ENCODE data around the gene CD46. TPM values are rescaled to one million over a fixed set of nuclear protein-coding genes. Genes with fewer than 3 reads are reported as not detected.

Gene CD46
- total and polyA plus RNA-seq, 2 donors (not counting 1 experiment from before 2014, with no cell fraction given): 38.6 to 173 TPM

DNA sequence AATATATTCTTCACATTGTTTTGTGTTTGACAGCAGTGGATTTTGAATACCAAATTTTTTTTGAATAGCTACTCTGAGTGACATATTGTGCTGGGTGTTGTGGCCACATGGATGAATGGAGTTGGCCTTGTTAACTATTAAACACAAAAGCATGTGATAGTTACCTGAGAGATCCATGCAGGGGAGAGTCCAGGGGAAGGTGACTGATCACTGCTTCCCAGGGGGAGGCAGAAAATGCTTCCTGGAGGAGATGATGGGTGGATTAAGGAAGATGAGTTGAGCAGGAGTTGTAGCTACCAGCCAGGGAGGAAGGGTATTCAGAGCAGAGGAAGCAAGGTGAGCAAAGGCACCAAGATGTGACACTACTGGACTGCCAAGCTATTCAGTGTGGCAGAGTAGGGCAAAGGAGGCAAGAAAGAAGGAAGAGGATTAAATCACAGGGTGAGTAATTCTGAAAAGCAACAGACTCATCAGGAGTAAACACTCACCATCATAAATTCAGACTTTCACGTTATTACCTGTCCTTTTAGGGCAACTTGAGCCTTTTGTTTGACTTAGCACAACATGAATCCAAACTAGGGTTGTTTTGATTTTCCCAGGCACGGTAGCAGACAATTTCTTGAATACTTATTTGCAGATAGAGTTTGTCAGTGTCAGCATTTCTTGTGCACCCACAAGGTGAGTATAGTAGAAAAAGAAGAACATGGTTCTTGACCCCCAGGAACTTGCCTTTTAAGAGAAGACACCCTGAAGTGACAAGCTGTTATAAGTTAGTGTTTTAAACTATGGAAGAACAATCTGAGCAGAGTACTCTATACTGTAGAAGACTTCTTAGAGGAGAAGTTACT lies 4.2 kb downstream of the CD46 start:
- Mint-ChIP-seq H3K4me1 (peaks cover 43% of the 10 kb centered on the region), H3K27me3 (no peaks in the 10 kb centered on the region), H3K27ac (no peak overlapping the region), H3K9me3 (ENCODE audit: insufficient read depth) (no peaks in the 10 kb centered on the region), H3K4me3 (no peak overlapping the region)
- H3K9me3 ChIP-seq (ENCODE audit: control extremely low read depth in 1 of 3, control insufficient read depth in 2 of 3, insufficient read depth in 1 of 3, low read length in 2 of 3): no peaks in the 10 kb centered on the region
- peaks cover 59% of the 10 kb centered on the region for H3K79me2 ChIP-seq (ENCODE audit: control insufficient read depth, insufficient read depth, low read length)
- peaks cover 16 to 25% of the 10 kb centered on the region in 2 donors for H3K4me1 ChIP-seq (ENCODE audit: control insufficient read depth in 2 of 2, insufficient read depth in 2 of 2, low read length in 2 of 2)
- WGBS (ENCODE audit: insufficient coverage): no CpG with 5 or more reads among the region's 2 CpGs
- POLR2A ChIA-PET: no interaction called here
- CTCF ChIA-PET: interaction anchor here (1.2 kb wide), 1 partner anchor 15 kb away, joined by 3 read pairs; no protein-coding TSS in a partner anchor
- H3K27me3 ChIP-seq (replicated peaks in 1 of 4; ENCODE audit: control extremely low read depth in 1 of 4, control insufficient read depth in 3 of 4, insufficient read depth in 4 of 4, low read length in 3 of 4): no peaks in the 10 kb centered on the region
- ATAC-seq (ENCODE audit: low read depth) (no peak), DNase-seq (no peak)
- H3K9ac ChIP-seq (ENCODE audit: low read length): no peak overlapping the region
- peaks cover 17% of the 10 kb centered on the region for H4K20me1 ChIP-seq (ENCODE audit: control insufficient read depth, insufficient read depth, low read length, poor library complexity, severe bottlenecking)
- no peak overlapping the region for H3K4me2 ChIP-seq (replicated peaks; ENCODE audit: low read depth, low read length, poor library complexity, severe bottlenecking)
- H3K27ac ChIP-seq (ENCODE audit: low read length in 2 of 2): no peak overlapping the region
- intact Hi-C loops (cut with micrococcal nuclease): no loop called here
- TF ChIP-seq CTCF (IDR thresholded peaks at IDR 0.05) (no peak), EZH2 (IDR thresholded peaks at IDR 0.05; ENCODE audit: borderline replicate concordance, insufficient read depth, low read depth, low read length, poor library complexity, severe bottlenecking) (no peak)
- H2AFZ ChIP-seq (ENCODE audit: insufficient read depth, low read depth, low read length, poor library complexity, severe bottlenecking): no peak overlapping the region
- no peak overlapping the region for H3K4me3 ChIP-seq (ENCODE audit: control extremely low read depth in 1 of 5, extremely low read depth in 1 of 5, insufficient read depth in 1 of 5, low read depth in 2 of 5, low read length in 4 of 5)
- H3K36me3 ChIP-seq (replicated peaks in 1 of 2; ENCODE audit: control extremely low read depth in 1 of 2, control insufficient read depth in 1 of 2, extremely low read depth in 1 of 2, insufficient read depth in 2 of 2, low read length in 1 of 2): peaks cover 4 to 29% of the 10 kb centered on the region in 2 experiments

- ChIA-PET POLR2A (no interaction called here), CTCF (interaction anchor here (0.6 to 1.0 kb wide), 2 partner anchors 35 to 368 kb away, joined by 3 read pairs; no protein-coding TSS in a partner anchor)
- Histone ChIP-seq H3K79me2 (ENCODE audit: control insufficient read depth, insufficient read depth, low read length) (peaks cover 2% of the 10 kb centered on the region), H3K27ac (ENCODE audit: low read length in 2 of 2) (no peak overlapping the region), H3K4me1 (ENCODE audit: control insufficient read depth in 2 of 2, insufficient read depth in 2 of 2, low read length in 2 of 2) (no peaks in the 10 kb centered on the region), H3K9ac (ENCODE audit: low read length) (no peak overlapping the region), H3K27me3 (replicated peaks in 1 of 4; ENCODE audit: control extremely low read depth in 1 of 4, control insufficient read depth in 3 of 4, insufficient read depth in 4 of 4, low read length in 3 of 4) (no peaks in the 10 kb centered on the region), H3K9me3 (ENCODE audit: control extremely low read depth in 1 of 3, control insufficient read depth in 2 of 3, insufficient read depth in 1 of 3, low read length in 2 of 3) (peaks cover 0 to 3% (median 0%) of the 10 kb centered on the region in 3 donors), H4K20me1 (ENCODE audit: control insufficient read depth, insufficient read depth, low read length, poor library complexity, severe bottlenecking) (no peaks in the 10 kb centered on the region), H3K4me2 (replicated peaks; ENCODE audit: low read depth, low read length, poor library complexity, severe bottlenecking) (no peak overlapping the region), H2AFZ (ENCODE audit: insufficient read depth, low read depth, low read length, poor library complexity, severe bottlenecking) (no peak overlapping the region), H3K4me3 (ENCODE audit: control extremely low read depth in 1 of 5, extremely low read depth in 1 of 5, insufficient read depth in 1 of 5, low read depth in 2 of 5, low read length in 4 of 5) (no peak overlapping the region), H3K36me3 (replicated peaks in 1 of 2; ENCODE audit: control extremely low read depth in 1 of 2, control insufficient read depth in 1 of 2, extremely low read depth in 1 of 2, insufficient read depth in 2 of 2, low read length in 1 of 2) (peaks cover 11 to 69% of the 10 kb centered on the region in 2 experiments)
- intact Hi-C loops (cut with micrococcal nuclease): no loop called here
- Mint-ChIP-seq H3K4me1 (no peaks in the 10 kb centered on the region), H3K27me3 (no peaks in the 10 kb centered on the region), H3K9me3 (ENCODE audit: insufficient read depth) (peaks cover 2% of the 10 kb centered on the region), H3K27ac (no peak overlapping the region), H3K4me3 (no peak overlapping the region)
- DNase-seq: no peak
- no peak for ATAC-seq (ENCODE audit: low read depth)
- TF ChIP-seq EZH2 (IDR thresholded peaks at IDR 0.05; ENCODE audit: borderline replicate concordance, insufficient read depth, low read depth, low read length, poor library complexity, severe bottlenecking) (no peak), CTCF (IDR thresholded peaks at IDR 0.05) (no peak)
- WGBS (ENCODE audit: insufficient coverage): 98% methylated on average over 13 of the region's 13 CpGs
These were observed 10.8 kb downstream of the CD46 start for GRCh38 chr1:207762622-207763021.
